GM18909 (cell line): Measurements from ENCODE around the gene INAVA.
"Not testable (repeated sequence)": the region's sequence is repeated elsewhere in the genome, so short reads cannot be mapped to it uniquely, and the experiment has no call there.

Experiments
- ATAC-seq: cut with Tn5 transposase; IDR thresholded peaks from one replicate; pipeline ENCODE4 v1.9.1; 2021; ENCODE audit warnings: mild to moderate bottlenecking; ENCODE audit not compliant: unreplicated experiment, poor library complexity

INAVA gene

GRCh38 chr1:200959411-200959921, 64.8 kb downstream of the INAVA start:
- no peak for ATAC-seq

DNA sequence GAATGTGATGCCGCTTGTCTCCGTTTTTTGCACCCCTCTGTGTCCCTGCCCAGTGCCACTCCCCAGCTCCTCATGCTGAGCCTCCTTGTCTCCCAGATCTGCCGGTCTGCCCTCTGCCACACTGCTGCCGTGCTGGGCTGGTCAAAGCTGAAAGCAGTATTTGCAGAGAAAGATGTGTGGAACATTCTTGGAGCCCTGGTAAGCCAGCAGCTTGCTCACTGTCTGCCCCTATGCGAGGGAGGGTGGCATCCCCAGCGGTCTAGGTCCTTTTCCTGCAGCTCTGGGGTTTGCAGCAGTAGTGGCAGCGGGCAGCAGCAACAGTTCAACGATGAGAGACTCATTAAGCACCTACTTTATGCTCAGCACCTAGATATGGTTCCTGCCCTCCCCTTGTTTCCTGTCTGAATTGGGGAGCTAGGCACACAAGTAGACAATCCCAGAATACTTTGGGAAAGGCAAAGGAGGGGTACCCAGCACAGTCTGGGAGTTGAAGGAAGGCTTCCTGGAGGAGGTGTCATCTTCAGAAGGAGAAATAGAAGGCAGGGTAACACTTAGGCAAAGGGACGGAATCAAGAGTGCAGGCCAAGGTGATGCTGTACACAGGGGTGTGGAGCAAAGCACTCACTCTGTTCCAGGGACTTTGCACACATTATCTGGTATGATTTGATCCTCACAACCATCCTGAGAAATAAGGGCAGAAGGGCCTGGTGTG, 65.7 kb downstream of the INAVA start:
- ATAC-seq: no peak

DNA sequence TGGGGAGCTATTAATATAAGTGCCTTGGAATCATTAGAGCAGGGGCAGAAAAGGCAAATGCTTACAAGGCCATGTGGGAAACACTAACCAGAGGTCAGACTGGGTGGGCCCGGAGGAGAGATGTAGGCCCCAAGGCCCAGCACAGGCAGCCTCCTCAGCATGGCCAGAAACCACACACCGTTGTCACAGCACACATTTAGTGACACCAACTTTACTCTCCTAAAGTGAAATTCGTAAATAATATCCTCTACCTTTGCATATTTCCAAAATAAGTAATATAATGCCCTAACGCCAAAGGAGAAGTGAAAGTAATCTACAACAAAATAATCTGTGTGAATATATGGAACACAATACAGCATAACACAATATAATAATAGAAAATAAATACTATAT, 66.2 kb downstream of the INAVA start:
- ATAC-seq: no peak

DNA sequence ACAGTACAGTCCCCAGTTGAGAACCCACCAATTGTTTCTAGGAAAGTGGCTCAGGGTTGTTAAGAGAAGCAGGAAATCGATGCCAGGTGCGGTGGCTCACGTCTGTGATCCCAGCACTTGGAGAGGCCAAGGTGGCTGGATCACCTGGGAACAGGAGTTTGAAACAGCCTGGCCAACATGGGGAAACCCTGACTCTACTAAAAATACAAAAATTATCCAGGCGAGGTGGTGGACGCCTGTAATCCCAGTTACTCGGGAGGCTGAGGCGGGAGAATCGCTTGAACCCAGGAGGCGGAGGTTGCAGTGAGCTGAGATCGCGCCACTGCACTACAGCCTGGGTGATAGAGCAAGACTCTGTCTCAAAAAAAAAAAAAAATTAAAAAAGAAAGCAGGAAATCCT, 67.5 kb downstream of the INAVA start:
- not testable (repeated sequence) for ATAC-seq

DNA sequence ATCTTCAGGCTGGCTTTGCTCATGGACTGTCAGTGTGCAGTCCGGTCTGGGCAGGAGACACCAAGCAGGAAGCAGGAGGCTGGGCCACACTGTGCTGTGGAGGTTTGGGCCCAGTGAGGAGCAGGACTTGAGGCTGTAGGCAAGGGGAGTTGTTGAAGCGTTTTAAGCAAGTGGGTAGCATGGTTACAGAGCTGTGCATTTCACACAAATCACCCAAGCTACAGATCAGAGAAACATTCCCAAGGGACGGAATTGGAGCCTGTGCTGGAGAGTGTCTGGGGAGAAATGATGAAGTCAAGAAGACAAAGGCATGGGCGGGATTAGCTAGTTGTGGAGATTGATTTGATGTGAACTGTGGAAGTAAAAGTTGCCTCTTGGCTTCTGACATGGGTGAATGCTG, 67.9 kb downstream of the INAVA start:
- no peak for ATAC-seq

DNA sequence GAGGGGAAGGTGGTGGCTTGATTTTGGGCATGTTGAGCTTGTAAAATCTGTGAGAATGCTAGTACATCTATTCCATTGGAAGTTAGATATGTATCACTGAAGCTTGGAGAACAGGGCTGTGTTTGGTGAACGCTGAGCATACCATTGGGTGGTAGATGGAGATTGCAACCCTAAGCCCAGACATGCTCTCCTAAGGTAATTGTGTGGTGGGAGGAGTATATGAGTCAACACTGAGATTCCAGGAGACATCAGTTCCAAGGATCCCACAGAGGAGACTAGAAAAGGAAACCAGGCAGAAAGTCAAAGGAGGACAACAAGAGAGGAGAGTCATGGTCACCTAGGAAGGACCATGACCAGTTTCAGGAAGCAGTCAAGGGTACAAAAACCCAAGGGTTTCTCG, 68.4 kb downstream of the INAVA start:
- no peak for ATAC-seq

GRCh38 chr1:200963888-200964287, 69.2 kb downstream of the INAVA start:
- not testable (repeated sequence) for ATAC-seq
